ENCODE measurements around the gene PTPRD. TPM values are rescaled to one million over a fixed set of nuclear protein-coding genes. Genes with fewer than 3 reads are reported as not detected.

PTPRD gene
- total RNA-seq, 1 experiment from 2014 or later, result 0.02 TPM

GRCh38 chr9:9389904-9390303 is 1222.9 kb downstream of the PTPRD start:
- no peaks in the 10 kb centered on the region for H3K36me3 ChIP-seq (ENCODE audit: control insufficient read depth in 1 of 2, insufficient read depth in 2 of 2, low read length in 2 of 2)
- H3K79me2 ChIP-seq (ENCODE audit: insufficient read depth, low read length), result no peaks in the 10 kb centered on the region
- H3K27me3 ChIP-seq (ENCODE audit: insufficient read depth, low read length), result no peaks in the 10 kb centered on the region
- RAD21 ChIA-PET (ENCODE audit: low non-redundant PET in 1 of 2, low total read pairs in 2 of 2, uncharacterized antibody in 2 of 2, unreplicated experiment in 2 of 2), result no interaction called here
- peaks cover 2 to 12% of the 10 kb centered on the region in 2 experiments; a peak in 2 of 4 replicates for H3K9me3 ChIP-seq (ENCODE audit: control insufficient read depth in 1 of 2, insufficient read depth in 1 of 2, low read depth in 1 of 2, low read length in 2 of 2)
- POLR2A ChIA-PET, result no interaction called here
- no peaks in the 10 kb centered on the region for H3K9me2 ChIP-seq (ENCODE audit: insufficient read depth)
- CTCF ChIA-PET, result no interaction called here
- no peak overlapping the region for H2AFZ ChIP-seq (ENCODE audit: low read depth, low read length, poor library complexity, severe bottlenecking)
- no peak for ATAC-seq
- no peaks in the 10 kb centered on the region for H4K20me1 ChIP-seq (ENCODE audit: insufficient read depth)
- no TSS peak for BruUV-seq (replicated peaks)
- H3K4me2 ChIP-seq (ENCODE audit: low read length), result no peak overlapping the region
- intact Hi-C loops (cut with micrococcal nuclease), result no loop called here
- H3K4me3 ChIP-seq (replicated peaks in 1 of 2; ENCODE audit: low read depth in 1 of 2, low read length in 2 of 2), result no peak overlapping the region
- TF ChIP-seq RAD21 (IDR thresholded peaks at IDR 0.05; ENCODE audit: low read depth) (no peak), JUND (IDR thresholded peaks at IDR 0.05) (no peak), EZH2phosphoT487 (IDR thresholded peaks at IDR 0.05; ENCODE audit: borderline replicate concordance) (no peak), EGR1 (IDR thresholded peaks at IDR 0.05; ENCODE audit: low read depth) (no peak), FOSL1 (IDR thresholded peaks at IDR 0.05; ENCODE audit: low read depth) (no peak), REST (IDR thresholded peaks at IDR 0.05; ENCODE audit: low read depth) (no peak), CBX3 (IDR thresholded peaks at IDR 0.05; ENCODE audit: low read depth) (no peak)
- no peaks in the 10 kb centered on the region for H3K4me1 ChIP-seq (ENCODE audit: control insufficient read depth in 1 of 2, insufficient read depth in 2 of 2, low read length in 2 of 2)
- no peak overlapping the region for H3K9ac ChIP-seq (ENCODE audit: low read length)
- no peak overlapping the region for H3K27ac ChIP-seq (ENCODE audit: low read depth, low read length)
- no peak for DNase-seq (ENCODE audit: low read depth, low spot score)
